ENCODE measurements around the gene ABL1. TPM values are rescaled to one million over a fixed set of nuclear protein-coding genes. Genes with fewer than 3 reads are reported as not detected.
"Not testable (repeated sequence)": the region's sequence is repeated elsewhere in the genome, so short reads cannot be mapped to it uniquely, and the experiment has no call there.

ABL1 gene
- total RNA-seq, 3 donors from 2014 or later = 37.1 to 38.8 (median 38.2) TPM

DNA sequence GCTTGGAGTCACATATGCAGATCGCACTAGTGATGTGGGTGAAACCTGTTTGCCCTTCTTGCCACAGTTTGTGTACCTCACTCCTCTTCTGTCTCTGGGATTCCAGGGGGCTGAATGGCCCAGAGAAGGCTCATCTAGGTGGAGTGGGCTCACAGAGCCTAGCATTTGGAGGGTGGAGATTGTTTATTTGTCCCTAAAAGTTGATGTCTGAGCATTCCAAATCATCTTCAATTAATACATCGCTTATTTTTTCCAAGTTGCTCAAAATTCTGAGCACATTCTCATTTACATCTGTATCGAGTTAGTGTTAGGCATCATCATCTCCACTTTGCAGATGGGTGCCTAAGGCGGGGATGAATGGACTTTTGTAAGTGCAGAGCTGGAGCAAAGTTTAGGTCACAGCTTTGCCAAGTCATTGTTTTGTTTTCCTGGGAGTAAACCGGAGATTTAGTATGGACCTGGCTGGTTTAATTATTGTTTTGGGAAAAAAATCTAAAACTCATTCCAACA is 2.0 kb downstream of the ABL1 start:
- Mint-ChIP-seq H3K4me1 (ENCODE audit: low read depth) (peaks cover 42% of the 10 kb centered on the region), H3K4me3 (peak overlapping the region; percentile 77), H3K9me3 (no peaks in the 10 kb centered on the region), H3K36me3 (ENCODE audit: insufficient read depth) (no peaks in the 10 kb centered on the region), H3K27me3 (ENCODE audit: low read depth) (no peaks in the 10 kb centered on the region)
- no peak for ATAC-seq
- DNase-seq = no peak

DNA sequence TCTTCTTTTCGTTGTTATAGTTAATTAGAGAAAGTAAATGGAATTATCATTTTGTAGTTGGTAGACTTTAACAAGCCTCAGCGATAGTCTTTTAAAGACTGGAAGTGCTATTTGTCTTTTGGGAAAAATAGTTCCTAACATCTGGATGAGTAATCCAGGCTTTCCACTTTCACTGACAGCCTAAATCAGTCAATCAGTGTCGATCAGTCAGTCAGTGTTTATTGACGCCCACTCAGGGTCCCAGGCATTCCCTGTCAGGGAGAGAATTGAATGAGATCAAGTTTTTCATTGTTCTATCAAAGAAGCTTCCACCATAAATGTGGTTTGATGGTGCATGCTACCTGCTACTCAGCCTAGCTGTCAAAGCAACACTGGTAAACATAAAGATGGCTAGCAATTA is 2.6 kb downstream of the ABL1 start:
- no peak for DNase-seq
- Mint-ChIP-seq H3K4me3 (no peak overlapping the region), H3K4me1 (ENCODE audit: low read depth) (peaks cover 46% of the 10 kb centered on the region), H3K9me3 (no peaks in the 10 kb centered on the region), H3K36me3 (ENCODE audit: insufficient read depth) (no peaks in the 10 kb centered on the region), H3K27me3 (ENCODE audit: low read depth) (no peaks in the 10 kb centered on the region)
- no peak for ATAC-seq

DNA sequence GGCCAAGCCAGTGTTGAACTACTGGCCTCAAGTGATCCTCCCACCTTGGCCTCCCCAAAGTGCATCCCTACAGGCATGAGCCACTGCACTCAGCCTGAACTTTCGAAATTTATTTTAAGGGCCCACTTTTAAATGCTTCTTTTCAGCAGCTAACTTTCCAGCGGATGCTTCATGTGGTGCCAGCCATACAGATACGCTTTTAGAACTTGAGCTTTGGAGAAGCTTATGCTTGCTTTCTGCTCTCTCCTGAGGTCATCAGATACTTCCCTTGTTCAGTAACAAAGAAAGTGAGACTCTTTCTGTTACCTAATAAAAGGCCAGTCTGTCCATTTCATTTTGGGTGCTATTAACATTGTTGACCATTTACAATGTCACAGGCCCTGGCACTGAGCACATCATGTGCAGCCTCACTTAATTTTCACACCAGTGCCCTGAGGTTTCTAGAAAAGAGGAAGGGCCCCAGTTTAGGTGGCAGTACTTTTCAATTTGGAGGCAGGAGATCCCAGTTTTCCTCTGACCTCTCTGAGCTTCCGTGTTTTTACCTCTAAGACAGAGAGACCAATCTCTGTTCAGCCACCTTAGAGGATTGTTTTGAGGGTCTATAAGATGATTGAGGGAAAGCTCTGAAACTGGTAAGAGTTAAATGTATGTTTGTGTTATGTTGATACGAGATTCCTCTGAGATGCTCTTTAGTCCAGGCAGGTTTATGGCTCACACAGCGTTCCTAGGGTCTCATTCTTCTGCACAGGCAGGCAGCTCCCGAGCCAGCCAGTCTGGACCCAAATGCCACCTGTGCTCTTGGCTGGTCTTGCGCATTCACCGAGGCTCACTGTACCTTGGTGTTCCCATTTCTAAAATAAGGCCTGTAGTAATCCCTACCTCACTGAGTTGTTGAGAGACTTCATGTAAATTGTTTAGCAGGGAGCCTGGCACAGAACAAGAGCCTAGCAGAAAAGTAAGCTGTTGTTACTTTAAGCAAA is 4.4 kb downstream of the ABL1 start:
- Mint-ChIP-seq H3K4me1 (ENCODE audit: low read depth) (peaks cover 48% of the 10 kb centered on the region), H3K36me3 (ENCODE audit: insufficient read depth) (no peaks in the 10 kb centered on the region), H3K27me3 (ENCODE audit: low read depth) (no peaks in the 10 kb centered on the region), H3K9me3 (no peaks in the 10 kb centered on the region), H3K4me3 (no peak overlapping the region)
- DNase-seq (no peak), ATAC-seq (no peak)

DNA sequence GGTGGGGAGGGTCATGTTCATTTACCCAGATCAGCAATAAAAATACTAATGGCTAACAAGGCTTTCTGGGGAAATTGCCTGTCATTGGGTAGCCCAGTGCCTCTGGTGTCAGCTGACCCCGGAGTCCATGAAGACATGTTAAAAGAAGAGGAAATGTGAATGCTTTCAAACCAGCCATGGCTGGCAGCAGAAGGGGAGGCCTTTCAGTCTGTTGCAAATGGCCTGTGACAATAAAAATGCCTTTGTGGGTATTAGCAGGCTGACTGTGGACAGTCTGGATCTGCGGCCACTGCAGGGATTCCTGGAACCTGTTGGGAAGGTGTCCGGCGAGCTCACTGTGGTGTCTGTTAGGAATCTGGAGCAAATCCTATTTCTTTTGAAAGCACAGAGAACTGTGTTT is 7.5 kb downstream of the ABL1 start:
- peaks cover 30% of the 10 kb centered on the region for H3K4me1 Mint-ChIP-seq (ENCODE audit: low read depth)
- no peak overlapping the region for H3K4me3 Mint-ChIP-seq
- no peaks in the 10 kb centered on the region for H3K36me3 Mint-ChIP-seq (ENCODE audit: insufficient read depth)
- DNase-seq (no peak), ATAC-seq (no peak)
- no peaks in the 10 kb centered on the region for H3K27me3 Mint-ChIP-seq (ENCODE audit: low read depth)
- H3K9me3 Mint-ChIP-seq = no peaks in the 10 kb centered on the region

DNA sequence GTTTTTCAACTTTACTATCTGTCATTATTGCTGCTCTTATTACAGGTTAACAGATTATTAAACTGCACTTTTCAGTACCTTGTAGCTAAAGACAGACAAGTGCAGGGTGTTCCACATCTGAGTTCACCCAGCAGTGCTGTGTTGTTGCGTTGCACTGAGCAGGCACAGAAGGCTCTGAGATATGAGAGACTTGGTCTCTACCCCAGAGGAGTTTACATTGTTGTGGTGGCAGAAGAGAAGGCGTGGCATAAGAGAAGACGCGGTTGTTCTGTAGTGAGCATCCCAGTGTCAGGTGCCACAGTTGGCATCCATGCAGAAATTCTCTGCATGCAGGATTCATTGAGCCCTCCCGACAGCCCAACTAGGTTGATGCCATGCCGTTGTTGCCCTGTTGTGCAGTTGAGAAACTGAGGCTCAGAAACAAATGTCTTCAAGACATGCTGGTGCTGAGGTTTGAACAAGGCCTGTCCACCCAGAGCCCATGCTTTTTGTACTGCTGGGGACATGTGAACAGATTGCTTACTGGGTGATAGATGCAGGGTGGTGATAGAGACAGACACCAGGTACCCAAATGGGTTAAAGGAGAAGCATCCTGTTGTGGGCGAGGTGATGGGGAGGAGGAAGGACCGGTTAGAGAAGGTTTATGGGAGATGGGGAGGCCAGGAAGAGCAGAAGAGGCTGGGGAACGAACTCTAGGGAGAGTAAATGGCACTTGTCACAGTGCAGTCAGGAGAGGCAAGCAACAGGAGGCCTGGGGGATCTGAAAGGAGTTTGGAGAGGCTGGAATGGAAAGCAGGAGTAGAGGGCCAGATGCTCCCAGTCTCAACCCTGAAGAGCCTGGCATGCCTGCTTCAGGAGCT is 8.2 kb downstream of the ABL1 start:
- H3K4me3 Mint-ChIP-seq = no peak overlapping the region
- H3K9me3 Mint-ChIP-seq = no peaks in the 10 kb centered on the region

DNA sequence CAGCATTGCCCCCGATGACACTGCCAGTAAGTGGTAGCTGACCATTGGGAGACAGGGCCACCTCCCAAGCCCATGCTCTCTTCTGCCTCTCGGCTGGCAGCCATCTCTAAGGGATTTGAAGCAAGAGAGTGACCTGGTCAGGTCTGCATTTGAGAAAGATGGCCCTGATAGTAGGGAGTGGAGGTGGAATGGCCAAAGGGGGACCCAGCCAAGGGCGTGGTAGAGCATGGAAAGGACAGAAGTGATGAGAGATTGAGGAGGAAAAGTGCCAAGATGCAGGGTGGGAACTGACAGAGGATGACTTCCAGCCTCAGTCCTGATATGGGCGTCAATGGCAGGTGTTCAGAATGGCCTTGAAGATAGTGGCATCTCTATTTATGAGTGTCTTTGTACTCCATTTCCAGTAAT is 9.0 kb downstream of the ABL1 start:
- Mint-ChIP-seq H3K9me3 (no peaks in the 10 kb centered on the region), H3K4me1 (ENCODE audit: low read depth) (peaks cover 22% of the 10 kb centered on the region), H3K36me3 (ENCODE audit: insufficient read depth) (no peaks in the 10 kb centered on the region), H3K27me3 (ENCODE audit: low read depth) (no peaks in the 10 kb centered on the region), H3K4me3 (no peak overlapping the region)
- ATAC-seq (no peak), DNase-seq (no peak)

More for the DNA sequence above, 8.2 kb downstream of the ABL1 start:
- Mint-ChIP-seq H3K4me1 (ENCODE audit: low read depth) (peaks cover 27% of the 10 kb centered on the region), H3K27me3 (ENCODE audit: low read depth) (no peaks in the 10 kb centered on the region), H3K36me3 (ENCODE audit: insufficient read depth) (no peaks in the 10 kb centered on the region)
- DNase-seq (no peak), ATAC-seq (no peak)

DNA sequence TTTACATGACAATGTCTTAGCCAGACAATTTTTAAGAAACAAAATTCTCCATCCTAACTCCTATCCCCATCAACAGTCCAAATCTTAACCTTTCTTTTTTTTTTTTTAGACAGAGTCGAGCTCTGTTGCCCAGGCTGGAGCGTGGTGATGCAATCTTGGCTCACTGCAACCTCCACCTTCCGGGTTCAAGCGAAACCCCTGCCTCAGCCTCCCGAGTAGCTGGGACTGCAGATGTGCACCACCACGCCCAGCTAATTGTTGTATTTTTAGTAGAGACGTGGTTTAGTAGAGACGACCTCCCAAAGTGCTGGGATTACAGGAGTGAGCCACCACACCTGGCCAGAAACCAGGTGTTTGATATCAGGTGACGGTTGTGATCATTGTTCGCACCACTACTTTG is 10.2 kb downstream of the ABL1 start:
- Mint-ChIP-seq H3K27me3 (ENCODE audit: low read depth) (no peaks in the 10 kb centered on the region), H3K4me1 (ENCODE audit: low read depth) (peaks cover 20% of the 10 kb centered on the region), H3K4me3 (no peak overlapping the region), H3K9me3 (no peaks in the 10 kb centered on the region), H3K36me3 (ENCODE audit: insufficient read depth) (no peaks in the 10 kb centered on the region)
- ATAC-seq (no peak), DNase-seq (no peak)

DNA sequence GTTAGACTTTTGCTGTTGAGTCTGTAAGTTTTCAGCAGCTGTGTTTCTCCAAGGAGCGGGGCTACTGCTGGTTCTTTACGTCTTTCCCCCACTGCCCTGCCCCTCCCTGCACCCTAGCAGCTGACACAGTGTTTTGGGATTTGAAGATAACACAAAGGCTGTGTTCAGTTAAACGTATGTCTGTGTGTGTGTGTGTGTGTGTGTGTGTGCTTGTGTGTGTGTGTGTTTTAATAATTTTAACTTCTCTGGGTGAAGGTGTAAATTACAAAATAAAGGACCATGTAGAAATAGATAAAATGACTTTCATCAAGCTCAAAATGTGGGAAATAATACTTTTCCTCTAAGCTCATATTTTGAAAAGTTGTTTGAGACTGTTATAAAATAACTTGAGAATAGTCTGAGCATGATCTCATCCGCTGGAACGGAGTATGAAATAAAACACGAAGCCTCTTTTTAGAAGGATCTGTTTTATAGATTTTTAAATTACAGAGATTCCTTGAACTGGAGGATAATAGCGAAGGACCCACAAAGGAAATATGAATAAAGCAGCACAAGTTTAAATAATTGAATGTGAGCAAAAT is 10.9 kb downstream of the ABL1 start:
- peaks cover 19% of the 10 kb centered on the region for H3K4me1 Mint-ChIP-seq (ENCODE audit: low read depth)
- ATAC-seq (no peak), DNase-seq (no peak)
- H3K4me3 Mint-ChIP-seq = no peak overlapping the region
- H3K36me3 Mint-ChIP-seq (ENCODE audit: insufficient read depth) = no peaks in the 10 kb centered on the region
- no peaks in the 10 kb centered on the region for H3K9me3 Mint-ChIP-seq
- no peaks in the 10 kb centered on the region for H3K27me3 Mint-ChIP-seq (ENCODE audit: low read depth)

DNA sequence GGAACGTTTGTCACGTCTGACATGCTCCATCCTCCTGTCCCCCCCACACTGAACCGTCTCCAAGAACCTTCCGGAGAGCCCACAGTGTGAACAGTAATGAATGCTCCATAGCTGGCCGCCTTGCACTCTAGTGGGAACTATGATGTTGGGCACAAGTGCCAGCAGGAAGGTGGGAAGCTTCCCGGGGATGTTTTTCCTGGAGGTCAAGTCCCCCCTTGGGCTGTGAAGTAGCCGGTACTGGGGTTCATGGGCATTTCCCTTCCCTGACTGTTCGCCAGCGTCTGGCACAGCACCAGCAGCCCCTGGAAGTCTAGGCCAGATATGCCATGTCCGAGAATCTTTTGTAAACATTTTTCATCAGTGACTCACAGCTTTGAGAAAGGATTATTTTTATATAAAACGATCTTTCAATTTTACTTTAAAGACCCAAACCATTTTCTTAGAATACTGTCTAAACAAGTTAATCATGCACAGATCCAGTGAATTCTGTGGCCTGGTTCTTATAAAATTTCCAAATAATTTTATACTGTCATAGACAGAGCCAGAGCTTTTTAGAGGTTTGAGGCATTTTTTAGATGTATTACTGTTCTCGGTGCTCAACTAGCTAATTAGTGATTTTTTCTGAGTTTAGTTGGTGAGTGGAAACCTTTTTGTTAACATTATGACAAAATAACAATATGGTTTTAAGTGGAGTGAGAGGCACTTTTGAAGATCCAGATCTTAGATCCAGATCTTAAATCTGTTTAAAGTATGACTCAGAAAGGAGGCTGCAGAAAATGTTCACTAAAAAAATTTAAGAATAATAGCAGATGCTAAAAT is 11.6 kb downstream of the ABL1 start:
- H3K27me3 Mint-ChIP-seq (ENCODE audit: low read depth) = no peaks in the 10 kb centered on the region
- H3K9me3 Mint-ChIP-seq = no peaks in the 10 kb centered on the region
- peaks cover 19% of the 10 kb centered on the region for H3K4me1 Mint-ChIP-seq (ENCODE audit: low read depth)
- H3K36me3 Mint-ChIP-seq (ENCODE audit: insufficient read depth) = no peaks in the 10 kb centered on the region
- DNase-seq (no peak), ATAC-seq (no peak)
- no peak overlapping the region for H3K4me3 Mint-ChIP-seq

DNA sequence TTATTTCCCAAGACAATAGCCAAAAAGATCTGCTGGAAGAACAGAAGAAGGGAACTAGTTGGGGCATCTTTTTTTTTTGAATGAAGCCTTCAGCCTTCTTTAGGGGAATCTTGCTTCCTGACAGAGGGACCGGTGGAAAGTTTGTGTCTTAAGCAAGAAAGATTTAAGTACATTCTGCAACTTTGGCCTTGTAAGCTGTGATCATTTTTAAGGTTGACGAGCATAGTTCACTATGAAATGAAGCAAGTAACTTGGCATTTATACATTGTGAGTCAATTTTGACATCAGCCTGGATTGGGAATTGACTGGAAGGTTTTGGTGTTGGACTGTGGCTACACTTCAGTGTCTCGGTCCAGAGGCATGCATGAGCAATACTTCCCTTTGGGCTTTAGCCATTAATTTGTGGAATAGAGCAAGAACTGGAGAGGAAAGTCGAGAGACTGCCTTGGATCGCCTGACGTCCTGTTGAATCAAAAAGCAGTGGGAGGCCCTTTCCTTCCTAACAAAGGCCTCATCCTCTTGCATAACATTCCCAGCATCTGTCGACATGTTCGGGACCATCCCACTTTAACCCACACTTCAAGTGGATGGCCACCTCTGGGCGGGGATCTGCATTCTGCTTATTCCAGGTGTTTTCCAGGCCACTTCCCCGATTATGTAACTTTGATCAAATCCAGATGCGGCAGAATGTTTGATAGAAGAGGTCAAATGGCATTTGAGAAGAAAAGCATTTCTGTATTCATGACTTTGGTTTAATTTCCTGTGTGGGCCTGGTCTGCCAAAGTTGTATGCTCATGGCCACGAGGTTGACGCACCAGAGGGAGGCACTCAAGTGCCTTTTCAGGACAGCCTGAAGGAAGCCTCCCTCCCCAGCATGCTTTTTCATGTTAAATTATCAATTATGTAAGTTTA is 12.5 kb downstream of the ABL1 start:
- Mint-ChIP-seq H3K4me1 (ENCODE audit: low read depth) (peaks cover 14% of the 10 kb centered on the region), H3K9me3 (no peaks in the 10 kb centered on the region), H3K4me3 (no peak overlapping the region), H3K36me3 (ENCODE audit: insufficient read depth) (no peaks in the 10 kb centered on the region), H3K27me3 (ENCODE audit: low read depth) (no peaks in the 10 kb centered on the region)
- DNase-seq (no peak), ATAC-seq (no peak)

DNA sequence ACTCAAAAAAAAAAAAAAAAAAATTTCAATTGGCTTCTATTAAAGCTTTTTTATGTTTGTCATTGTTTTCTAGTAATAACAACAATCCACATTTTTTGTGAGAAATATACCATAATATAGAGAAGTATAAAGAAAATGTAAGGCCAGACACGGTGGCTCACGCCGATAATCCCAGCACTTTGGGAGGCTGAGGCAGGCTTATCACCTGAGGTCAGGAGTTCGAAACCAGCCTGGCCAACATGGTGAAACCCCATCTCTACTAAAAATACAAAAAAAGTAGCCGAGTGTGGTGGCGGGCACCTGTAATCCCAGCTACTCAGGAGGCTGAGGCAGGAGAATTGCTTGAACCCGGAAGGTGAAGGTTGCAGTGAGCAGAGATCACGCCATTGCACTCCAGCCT is 13.5 kb downstream of the ABL1 start:
- ATAC-seq; H3K9me3 Mint-ChIP-seq; H3K4me3 Mint-ChIP-seq; H3K27me3 Mint-ChIP-seq (ENCODE audit: low read depth); H3K4me1 Mint-ChIP-seq (ENCODE audit: low read depth); H3K36me3 Mint-ChIP-seq (ENCODE audit: insufficient read depth); DNase-seq: not testable (repeated sequence)

DNA sequence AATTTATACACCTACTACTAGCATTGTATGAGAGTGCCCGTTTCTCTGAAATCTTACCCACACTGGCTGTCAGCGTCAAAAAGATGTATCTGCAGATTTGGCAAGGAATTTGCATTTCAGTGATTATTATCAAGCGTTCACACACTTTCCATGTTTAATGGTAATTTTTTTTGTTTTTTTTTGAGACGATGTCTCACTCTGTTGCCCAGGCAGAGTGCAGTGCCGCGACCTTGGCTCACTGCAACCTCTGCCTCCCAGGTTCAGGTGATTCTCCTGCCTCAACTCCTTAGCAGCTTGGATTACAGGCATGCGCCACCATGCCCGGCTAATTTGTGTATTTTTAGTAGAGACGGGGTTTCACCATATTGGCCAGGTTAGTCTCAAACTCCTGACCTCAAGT is 14.3 kb downstream of the ABL1 start:
- Mint-ChIP-seq H3K4me3 (no peak overlapping the region), H3K27me3 (ENCODE audit: low read depth) (no peaks in the 10 kb centered on the region), H3K36me3 (ENCODE audit: insufficient read depth) (no peaks in the 10 kb centered on the region), H3K9me3 (no peaks in the 10 kb centered on the region), H3K4me1 (ENCODE audit: low read depth) (no peaks in the 10 kb centered on the region)
- DNase-seq = no peak
- no peak for ATAC-seq

DNA sequence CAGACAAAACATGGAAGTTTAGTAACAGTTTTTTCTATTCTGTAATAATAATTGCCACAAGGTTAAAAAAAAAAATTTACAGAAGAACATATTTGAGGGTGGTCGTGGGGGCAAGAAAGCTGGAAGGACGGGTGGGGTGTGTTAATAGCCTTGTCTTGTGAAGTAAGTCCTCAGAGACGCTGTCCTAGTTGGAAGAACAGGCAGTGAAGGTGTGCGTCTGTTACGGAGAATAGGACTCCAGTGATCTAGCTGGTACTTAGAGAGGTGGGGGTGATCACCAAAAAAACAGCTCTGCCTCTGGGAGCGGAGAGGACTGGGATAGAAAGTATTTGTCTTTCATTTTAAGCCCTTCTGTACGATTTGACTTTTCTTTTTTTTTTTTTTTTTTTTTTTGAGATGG is 17.7 kb downstream of the ABL1 start:
- ATAC-seq = no peak

More for the DNA sequence above, 17.7 kb downstream of the ABL1 start:
- Mint-ChIP-seq H3K9me3 (no peaks in the 10 kb centered on the region), H3K36me3 (ENCODE audit: insufficient read depth) (peaks cover 6% of the 10 kb centered on the region), H3K4me3 (no peak overlapping the region), H3K27me3 (ENCODE audit: low read depth) (no peaks in the 10 kb centered on the region), H3K4me1 (ENCODE audit: low read depth) (no peaks in the 10 kb centered on the region)
- DNase-seq = no peak

All from activated T-cell treated with anti-CD3 and anti-CD28 coated beads, Interleukin-2, amount 50 U/mL, for 4 hours (primary cell).